ENCODE data around the gene FGD5.

The FGD5 gene

DNA sequence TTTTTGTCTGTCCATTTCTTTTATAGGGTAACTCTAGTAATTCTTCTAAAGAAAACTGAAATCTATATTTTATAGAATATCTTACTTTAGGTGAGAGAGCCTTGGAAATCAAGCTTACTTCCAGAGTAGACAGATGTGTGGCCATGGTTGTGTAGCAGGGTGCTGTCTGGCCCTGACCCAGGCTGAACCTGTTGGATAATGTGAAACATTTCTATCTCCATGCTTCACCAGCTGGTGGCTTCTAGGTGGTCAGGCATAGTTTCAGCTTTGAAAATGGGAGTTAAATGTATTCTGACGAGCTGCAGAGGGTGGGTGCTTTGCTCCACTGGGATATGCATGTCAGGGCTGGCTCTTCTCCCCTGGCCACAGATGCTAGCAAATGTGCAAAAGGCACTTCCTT lies 107.8 kb downstream of the FGD5 start:
- H3K18ac ChIP-seq (ENCODE audit: low read length) = no peak overlapping the region
- no peak overlapping the region for H3K9ac ChIP-seq (ENCODE audit: low read depth, low read length, poor library complexity)
- no CpG with 5 or more reads among the region's 1 CpG for WGBS, 2 donors (ENCODE audit: extremely low coverage in 2 of 2, insufficient read length in 2 of 2, insufficient replicate concordance in 1 of 2)
- no peak overlapping the region for H3K4me3 ChIP-seq (ENCODE audit: low read length in 2 of 2)
- no peaks in the 10 kb centered on the region for H3K36me3 ChIP-seq (replicated peaks in 1 of 2; ENCODE audit: control insufficient read depth in 2 of 2, insufficient read depth in 2 of 2, low read length in 2 of 2)
- no peak overlapping the region for H2AFZ ChIP-seq (ENCODE audit: low read length)
- no peak overlapping the region for H2AK5ac ChIP-seq (ENCODE audit: low read depth, low read length)
- no peak overlapping the region for H3K4me2 ChIP-seq (ENCODE audit: insufficient read depth, low read length, poor library complexity, severe bottlenecking)
- no peak overlapping the region for H3K23ac ChIP-seq (ENCODE audit: low read depth, low read length, poor library complexity)
- peaks cover 2 to 9% of the 10 kb centered on the region in 2 donors for H3K4me1 ChIP-seq (ENCODE audit: control insufficient read depth in 2 of 2, insufficient read depth in 1 of 2, low read depth in 1 of 2, low read length in 2 of 2)
- no peak overlapping the region for H4K8ac ChIP-seq (ENCODE audit: low read depth, low read length)
- H3K9me3 ChIP-seq (replicated peaks in 1 of 2; ENCODE audit: control insufficient read depth in 2 of 2, insufficient read depth in 1 of 2, low read depth in 1 of 2, low read length in 2 of 2) = no peaks in the 10 kb centered on the region
- no peak overlapping the region for H2BK12ac ChIP-seq (ENCODE audit: low read length)
- no peak overlapping the region for H3K27ac ChIP-seq (replicated peaks; ENCODE audit: low read length)
- H3K27me3 ChIP-seq (ENCODE audit: control insufficient read depth in 3 of 3, insufficient read depth in 3 of 3, low read depth in 1 of 3, low read length in 3 of 3) = peaks cover 0 to 22% (median 0%) of the 10 kb centered on the region in 3 experiments
- no peak overlapping the region for H2BK5ac ChIP-seq (ENCODE audit: low read length)
- DNase-seq (ENCODE audit: low spot score) = no peak
- no peak overlapping the region for H2BK120ac ChIP-seq (ENCODE audit: low read depth, low read length)
- H2BK15ac ChIP-seq (ENCODE audit: low read length) = no peak overlapping the region
- H3K4ac ChIP-seq (ENCODE audit: low read length) = no peak overlapping the region
- H4K91ac ChIP-seq (ENCODE audit: low read depth, low read length, poor library complexity) = no peak overlapping the region
- no peak overlapping the region for H3K14ac ChIP-seq (ENCODE audit: low read length)
- no peaks in the 10 kb centered on the region for H3K79me1 ChIP-seq (ENCODE audit: low read depth, low read length)

GRCh38 chr3:14927308-14927707 lies 108.5 kb downstream of the FGD5 start:
- Histone ChIP-seq H2BK15ac (ENCODE audit: low read length) (no peak overlapping the region), H3K4me2 (ENCODE audit: insufficient read depth, low read length, poor library complexity, severe bottlenecking) (no peak overlapping the region), H2BK12ac (ENCODE audit: low read length) (no peak overlapping the region), H3K23ac (ENCODE audit: low read depth, low read length, poor library complexity) (no peak overlapping the region), H3K79me1 (ENCODE audit: low read depth, low read length) (no peaks in the 10 kb centered on the region), H3K9ac (ENCODE audit: low read depth, low read length, poor library complexity) (no peak overlapping the region), H3K36me3 (replicated peaks in 1 of 2; ENCODE audit: control insufficient read depth in 2 of 2, insufficient read depth in 2 of 2, low read length in 2 of 2) (no peaks in the 10 kb centered on the region), H3K27ac (replicated peaks; ENCODE audit: low read length) (no peak overlapping the region), H3K27me3 (ENCODE audit: control insufficient read depth in 3 of 3, insufficient read depth in 3 of 3, low read depth in 1 of 3, low read length in 3 of 3) (peaks cover 0 to 19% (median 0%) of the 10 kb centered on the region in 3 experiments), H2AFZ (ENCODE audit: low read length) (no peak overlapping the region), H4K8ac (ENCODE audit: low read depth, low read length) (no peak overlapping the region), H3K14ac (ENCODE audit: low read length) (no peak overlapping the region), H3K4ac (ENCODE audit: low read length) (no peak overlapping the region), H3K9me3 (replicated peaks in 1 of 2; ENCODE audit: control insufficient read depth in 2 of 2, insufficient read depth in 1 of 2, low read depth in 1 of 2, low read length in 2 of 2) (no peaks in the 10 kb centered on the region), H3K4me1 (ENCODE audit: control insufficient read depth in 2 of 2, insufficient read depth in 1 of 2, low read depth in 1 of 2, low read length in 2 of 2) (peaks cover 2 to 9% of the 10 kb centered on the region in 2 donors), H2AK5ac (ENCODE audit: low read depth, low read length) (no peak overlapping the region), H2BK120ac (ENCODE audit: low read depth, low read length) (no peak overlapping the region), H3K4me3 (ENCODE audit: low read length in 2 of 2) (no peak overlapping the region), H2BK5ac (ENCODE audit: low read length) (no peak overlapping the region), H3K18ac (ENCODE audit: low read length) (no peak overlapping the region), H4K91ac (ENCODE audit: low read depth, low read length, poor library complexity) (no peak overlapping the region)
- WGBS, 2 donors (ENCODE audit: extremely low coverage in 2 of 2, insufficient read length in 2 of 2, insufficient replicate concordance in 1 of 2) = no CpG with 5 or more reads among the region's 5 CpGs
- no peak for DNase-seq (ENCODE audit: low spot score)

DNA sequence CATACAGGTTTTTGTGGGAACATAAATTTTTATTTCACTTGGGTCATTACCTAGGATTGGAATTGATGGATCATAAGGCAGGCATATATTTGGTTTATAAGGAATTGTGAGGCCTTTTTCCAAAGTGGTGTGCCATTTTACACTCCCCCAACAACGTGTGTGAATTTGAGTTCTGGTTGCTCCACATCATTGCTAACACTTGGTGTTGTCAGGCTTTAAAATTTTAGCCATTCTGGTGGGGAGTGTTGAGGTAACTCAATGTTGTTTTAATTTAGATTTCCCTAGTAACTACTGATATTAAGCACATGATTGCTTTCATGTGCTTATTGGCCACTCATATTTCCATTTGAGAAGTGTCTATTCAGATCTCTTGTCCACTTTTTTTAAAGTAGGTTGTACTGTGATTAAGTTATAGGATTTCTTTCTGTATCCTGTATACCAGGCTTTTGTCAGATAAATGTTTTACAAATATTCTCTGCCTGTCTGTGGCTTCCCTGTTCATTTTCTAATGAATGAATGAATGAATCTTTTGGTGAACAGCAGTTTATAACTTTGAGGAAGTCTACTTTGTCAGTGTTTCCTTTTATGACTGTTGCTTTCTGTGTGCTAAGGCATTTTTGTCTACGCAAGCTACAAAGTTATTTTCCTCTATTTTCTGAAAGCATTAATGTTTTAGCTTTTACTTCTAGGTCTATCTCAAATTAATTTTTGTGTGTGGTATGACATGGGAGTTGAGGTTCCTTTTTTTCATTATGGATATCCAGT lies 110.7 kb downstream of the FGD5 start:
- Histone ChIP-seq H3K14ac (ENCODE audit: low read length) (no peak overlapping the region), H3K18ac (ENCODE audit: low read length) (no peak overlapping the region), H3K9ac (ENCODE audit: low read depth, low read length, poor library complexity) (no peak overlapping the region), H3K4me2 (ENCODE audit: insufficient read depth, low read length, poor library complexity, severe bottlenecking) (no peak overlapping the region), H4K91ac (ENCODE audit: low read depth, low read length, poor library complexity) (no peak overlapping the region), H3K4me1 (ENCODE audit: control insufficient read depth in 2 of 2, insufficient read depth in 1 of 2, low read depth in 1 of 2, low read length in 2 of 2) (no peaks in the 10 kb centered on the region), H3K36me3 (replicated peaks in 1 of 2; ENCODE audit: control insufficient read depth in 2 of 2, insufficient read depth in 2 of 2, low read length in 2 of 2) (no peaks in the 10 kb centered on the region), H3K9me3 (replicated peaks in 1 of 2; ENCODE audit: control insufficient read depth in 2 of 2, insufficient read depth in 1 of 2, low read depth in 1 of 2, low read length in 2 of 2) (no peaks in the 10 kb centered on the region), H4K8ac (ENCODE audit: low read depth, low read length) (no peak overlapping the region), H2BK5ac (ENCODE audit: low read length) (no peak overlapping the region), H3K79me1 (ENCODE audit: low read depth, low read length) (no peaks in the 10 kb centered on the region), H2BK15ac (ENCODE audit: low read length) (no peak overlapping the region), H2BK120ac (ENCODE audit: low read depth, low read length) (no peak overlapping the region), H2BK12ac (ENCODE audit: low read length) (no peak overlapping the region), H3K23ac (ENCODE audit: low read depth, low read length, poor library complexity) (no peak overlapping the region), H3K4ac (ENCODE audit: low read length) (no peak overlapping the region), H2AK5ac (ENCODE audit: low read depth, low read length) (no peak overlapping the region), H3K27me3 (ENCODE audit: control insufficient read depth in 3 of 3, insufficient read depth in 3 of 3, low read depth in 1 of 3, low read length in 3 of 3) (peaks cover 0 to under 1% (median 0%) of the 10 kb centered on the region in 3 experiments), H3K4me3 (ENCODE audit: low read length in 2 of 2) (no peak overlapping the region), H2AFZ (ENCODE audit: low read length) (no peak overlapping the region), H3K27ac (replicated peaks; ENCODE audit: low read length) (no peak overlapping the region)
- no peak for DNase-seq (ENCODE audit: low spot score)
- no CpG with 5 or more reads among the region's 2 CpGs for WGBS, 2 donors (ENCODE audit: extremely low coverage in 2 of 2, insufficient read length in 2 of 2, insufficient replicate concordance in 1 of 2)

- H3K4me2 ChIP-seq (ENCODE audit: insufficient read depth, low read length, poor library complexity, severe bottlenecking) = no peak overlapping the region
- H4K91ac ChIP-seq (ENCODE audit: low read depth, low read length, poor library complexity) = no peak overlapping the region
- no peak overlapping the region for H3K23ac ChIP-seq (ENCODE audit: low read depth, low read length, poor library complexity)
- no peak overlapping the region for H2AK5ac ChIP-seq (ENCODE audit: low read depth, low read length)
- no peaks in the 10 kb centered on the region for H3K4me1 ChIP-seq (ENCODE audit: control insufficient read depth in 2 of 2, insufficient read depth in 1 of 2, low read depth in 1 of 2, low read length in 2 of 2)
- WGBS, 2 donors (ENCODE audit: extremely low coverage in 2 of 2, insufficient read length in 2 of 2, insufficient replicate concordance in 1 of 2) = no CpG with 5 or more reads among the region's 7 CpGs
- H2BK15ac ChIP-seq (ENCODE audit: low read length) = no peak overlapping the region
- no peak overlapping the region for H4K8ac ChIP-seq (ENCODE audit: low read depth, low read length)
- H3K14ac ChIP-seq (ENCODE audit: low read length) = no peak overlapping the region
- H3K18ac ChIP-seq (ENCODE audit: low read length) = no peak overlapping the region
- H2BK12ac ChIP-seq (ENCODE audit: low read length) = no peak overlapping the region
- H3K79me1 ChIP-seq (ENCODE audit: low read depth, low read length) = no peaks in the 10 kb centered on the region
- H3K36me3 ChIP-seq (replicated peaks in 1 of 2; ENCODE audit: control insufficient read depth in 2 of 2, insufficient read depth in 2 of 2, low read length in 2 of 2) = no peaks in the 10 kb centered on the region
- H3K4ac ChIP-seq (ENCODE audit: low read length) = no peak overlapping the region
- DNase-seq (ENCODE audit: low spot score) = no peak
- no peak overlapping the region for H2AFZ ChIP-seq (ENCODE audit: low read length)
- no peak overlapping the region for H3K9ac ChIP-seq (ENCODE audit: low read depth, low read length, poor library complexity)
- H3K27me3 ChIP-seq (ENCODE audit: control insufficient read depth in 3 of 3, insufficient read depth in 3 of 3, low read depth in 1 of 3, low read length in 3 of 3) = no peaks in the 10 kb centered on the region
- H3K27ac ChIP-seq (replicated peaks; ENCODE audit: low read length) = no peak overlapping the region
- H2BK5ac ChIP-seq (ENCODE audit: low read length) = no peak overlapping the region
- no peak overlapping the region for H2BK120ac ChIP-seq (ENCODE audit: low read depth, low read length)
- H3K4me3 ChIP-seq (ENCODE audit: low read length in 2 of 2) = no peak overlapping the region
- H3K9me3 ChIP-seq (replicated peaks in 1 of 2; ENCODE audit: control insufficient read depth in 2 of 2, insufficient read depth in 1 of 2, low read depth in 1 of 2, low read length in 2 of 2) = no peaks in the 10 kb centered on the region
These were observed 115.2 kb downstream of the FGD5 start for GRCh38 chr3:14933820-14934425.

Data from neuronal stem cell (in vitro differentiated cells).